H1 (cell line): ENCODE measurements around the gene MOB2. TPM values are rescaled to one million over a fixed set of nuclear protein-coding genes. Genes with fewer than 3 reads are reported as not detected.

Experiments
- CTCF ChIA-PET: fragments of 300-600 bp; sonication (Branson Sonifier 250); formaldehyde crosslinking; loops from one replicate; lab custom pipeline; 2021; ENCODE audit not compliant: partially characterized antibody; lab: Charles Lee
- POLR2A ChIA-PET: fragments of 300-600 bp; sonication (Branson Sonifier 250); formaldehyde crosslinking; loops from one replicate; lab custom pipeline; 2021; ENCODE audit warnings: inconsistent platforms; ENCODE audit not compliant: partially characterized antibody; lab: Charles Lee
- DNase-seq, 2 experiments: peaks; one replicate each; pipeline versions ENCODE4 v3.0.0 to v3.0.0-alpha.2; 2010 to 2022; ENCODE audit warnings: low spot score in 2 of 2, low read depth in 1 of 2, mixed read lengths in 1 of 2
- FAIRE-seq: peaks from 2 replicates; lab custom pipeline; 2011; peaks lifted over from hg19 to GRCh38; lab: Jason Lieb, UNC
- H2AFZ ChIP-seq: 2 replicates; pipeline ENCODE4 v1.8.1; 2012; ENCODE audit warnings: low read length, inconsistent platforms
- H2AK5ac ChIP-seq: 2 replicates; pipeline ENCODE4 v1.6.1; 2013; ENCODE audit warnings: low read depth, low read length
- H2BK120ac ChIP-seq: replicated peaks from 2 replicates; pipeline ENCODE3; 2013; ENCODE audit warnings: low read depth, low read length, inconsistent platforms
- H2BK12ac ChIP-seq: 2 replicates; pipeline ENCODE4 v1.6.1; 2013; ENCODE audit warnings: low read depth, low read length
- H2BK15ac ChIP-seq: 2 replicates; pipeline ENCODE4 v1.6.1; 2013; ENCODE audit warnings: low read length
- H2BK20ac ChIP-seq: 2 replicates; pipeline ENCODE4 v1.6.1; 2013; ENCODE audit warnings: low read length
- H2BK5ac ChIP-seq: 2 replicates; pipeline ENCODE4 v1.6.1; 2013; ENCODE audit warnings: low read depth, low read length
- H3K14ac ChIP-seq: 2 replicates; pipeline ENCODE4 v1.6.1; 2013; ENCODE audit warnings: inconsistent platforms; ENCODE audit not compliant: insufficient read length
- H3K18ac ChIP-seq: 2 replicates; pipeline ENCODE4 v1.6.1; 2013; ENCODE audit warnings: low read length; ENCODE audit errors: extremely low read depth
- H3K23ac ChIP-seq: 2 replicates; pipeline ENCODE4 v1.6.1; 2013; ENCODE audit warnings: inconsistent platforms; ENCODE audit not compliant: insufficient read length
- H3K23me2 ChIP-seq: 2 replicates; pipeline ENCODE4 v1.6.1; 2013; ENCODE audit warnings: low read depth, low read length
- H3K27ac ChIP-seq: 2 replicates; pipeline ENCODE4 v1.6.1; 2011; ENCODE audit warnings: low read depth, low read length, inconsistent platforms
- H3K27me3 ChIP-seq, 4 experiments: replicated peaks in 1 of 4; 1 replicate in 1 of 4; 2 replicates in 3 of 4; pipeline versions ENCODE4 v1.6.1 to v1.8.1; 2011 to 2013; ENCODE audit warnings: low read length in 3 of 4, mild to moderate bottlenecking in 3 of 4, inconsistent platforms in 2 of 4, mixed read lengths in 2 of 4, moderate library complexity in 1 of 4; ENCODE audit not compliant: control insufficient read depth in 3 of 4, insufficient read depth in 3 of 4; ENCODE audit errors: extremely low read depth in 1 of 4
- H3K36me3 ChIP-seq, 4 experiments: 2 replicates each; pipeline versions ENCODE4 v1.6.1 to v1.8.1; 2011 to 2013; ENCODE audit warnings: mild to moderate bottlenecking in 4 of 4, low read length in 3 of 4, moderate library complexity in 2 of 4, control low read depth in 1 of 4, inconsistent platforms in 1 of 4; ENCODE audit not compliant: insufficient read depth in 4 of 4, control insufficient read depth in 2 of 4
- H3K4ac ChIP-seq: replicated peaks from 2 replicates; pipeline ENCODE3; 2013; ENCODE audit warnings: low read length, low read depth, mixed read lengths, inconsistent platforms; ENCODE audit not compliant: insufficient read length
- H3K4me1 ChIP-seq, 4 experiments: replicated peaks in 1 of 4; 1 replicate in 1 of 4; 2 replicates in 3 of 4; pipeline versions ENCODE4 v1.6.1 to v1.8.1; 2011 to 2013; ENCODE audit warnings: low read length in 3 of 4, inconsistent platforms in 2 of 4, mixed read lengths in 1 of 4; ENCODE audit not compliant: insufficient read depth in 4 of 4, control insufficient read depth in 3 of 4
- H3K4me2 ChIP-seq, 2 experiments: 2 replicates each; pipeline versions ENCODE4 v1.6.1 to v1.8.1; 2011 to 2013; ENCODE audit warnings: low read depth in 2 of 2, low read length in 2 of 2, control low read depth in 1 of 2, inconsistent platforms in 1 of 2, mild to moderate bottlenecking in 1 of 2; ENCODE audit not compliant: insufficient read depth in 1 of 2
- H3K4me3 ChIP-seq, 4 experiments: fragments of 200-600, 300-600 bp in 1 of 4; sonication (generic), shearing (Covaris generic), sonication (Bioruptor Twin) in 1 of 4; 2 replicates each; pipeline versions ENCODE4 v1.5.1 to v1.8.1; 2011 to 2016; ENCODE audit warnings: low read length in 4 of 4, low read depth in 3 of 4, control low read depth in 2 of 4, inconsistent platforms in 2 of 4, mild to moderate bottlenecking in 2 of 4, mixed read lengths in 1 of 4, moderate library complexity in 1 of 4; ENCODE audit not compliant: insufficient read depth in 2 of 4; ENCODE audit errors: extremely low read depth in 1 of 4
- H3K56ac ChIP-seq: replicated peaks from 2 replicates; pipeline ENCODE3; 2013; ENCODE audit warnings: low read depth, mild to moderate bottlenecking, mixed read lengths, low read length, inconsistent platforms; ENCODE audit not compliant: insufficient read length
- H3K79me1 ChIP-seq: 2 replicates; pipeline ENCODE4 v1.6.1; 2013; ENCODE audit warnings: low read depth, low read length, control low read depth
- H3K79me2 ChIP-seq, 2 experiments: 2 replicates each; pipeline versions ENCODE4 v1.6.1 to v1.8.1; 2012 to 2013; ENCODE audit warnings: low read length in 2 of 2, mild to moderate bottlenecking in 2 of 2, inconsistent platforms in 1 of 2; ENCODE audit not compliant: insufficient read depth in 2 of 2, control insufficient read depth in 1 of 2
- H3K9ac ChIP-seq, 4 experiments: replicated peaks in 1 of 4; 1 replicate in 1 of 4; 2 replicates in 3 of 4; pipeline versions ENCODE4 v1.6.1 to v1.8.1; 2011 to 2013; ENCODE audit warnings: low read depth in 3 of 4, low read length in 3 of 4, control low read depth in 2 of 4, mild to moderate bottlenecking in 2 of 4, moderate library complexity in 2 of 4, inconsistent platforms in 1 of 4; ENCODE audit errors: extremely low read depth in 1 of 4
- H3K9me3 ChIP-seq, 2 experiments: 2 replicates each; pipeline versions ENCODE4 v1.6.1 to v1.8.1; 2012 to 2013; ENCODE audit warnings: mild to moderate bottlenecking in 2 of 2, moderate library complexity in 2 of 2, control low read depth in 1 of 2, inconsistent platforms in 1 of 2, low read depth in 1 of 2, low read length in 1 of 2, mixed read lengths in 1 of 2; ENCODE audit not compliant: insufficient read depth in 2 of 2
- H4K20me1 ChIP-seq, 2 experiments: replicated peaks in 1 of 2; 2 replicates each; pipeline versions ENCODE3 to v1.8.1; 2011 to 2013; ENCODE audit warnings: inconsistent platforms in 2 of 2, low read length in 2 of 2, mild to moderate bottlenecking in 1 of 2; ENCODE audit not compliant: insufficient read depth in 2 of 2, control insufficient read depth in 1 of 2
- H4K5ac ChIP-seq: 2 replicates; pipeline ENCODE4 v1.6.1; 2013; ENCODE audit warnings: low read length, low read depth, mixed read lengths, inconsistent platforms; ENCODE audit not compliant: insufficient read length
- H4K8ac ChIP-seq: 2 replicates; pipeline ENCODE4 v1.8.0; 2013; ENCODE audit warnings: mild to moderate bottlenecking, moderate library complexity, low read length, inconsistent platforms; ENCODE audit not compliant: insufficient read depth; ENCODE audit errors: extremely low read depth
- H4K91ac ChIP-seq: replicated peaks from 2 replicates; pipeline ENCODE3; 2013; ENCODE audit warnings: low read length, mixed read lengths, inconsistent platforms; ENCODE audit not compliant: insufficient read length
- FOSL1 ChIP-seq: IDR thresholded peaks from 2 replicates; pipeline ENCODE4 v1.6.1; 2011; ENCODE audit warnings: mild to moderate bottlenecking, low read depth, low read length, moderate library complexity; ENCODE audit not compliant: insufficient read depth
- POU5F1 ChIP-seq: IDR thresholded peaks from 2 replicates; pipeline ENCODE4 v1.6.1; 2011; ENCODE audit warnings: low read depth, mild to moderate bottlenecking, low read length, moderate library complexity
- WGBS, 2 experiments: shearing (Covaris generic) in 1 of 2; methylation state at CpG; one replicate each; pipeline versions ENCODE4 v1.1.6 to v1.1.7; 2013 to 2015; ENCODE audit warnings: low lambda C conversion rate in 2 of 2, mixed read lengths in 2 of 2, inconsistent platforms in 1 of 2, low coverage in 1 of 2, missing lambda C conversion rate in 1 of 2; ENCODE audit not compliant: insufficient replicate concordance in 2 of 2, insufficient coverage in 1 of 2, insufficient read length in 1 of 2; ENCODE audit errors: extremely low coverage in 1 of 2, missing lambda C conversion rate in 1 of 2; 5-methylcytosine and 5-hydroxymethylcytosine counted together
- polyA plus RNA-seq, 7 experiments: library from polyadenylated mRNA; depleted of rRNA in 3 of 7; stranded (reverse) in 5 of 7; unstranded in 2 of 7; fragments of >200 nt in 5 of 7; fragments of 200-250 nt in 2 of 7; gene quantifications; 1 replicate in 5 of 7; 2 replicates in 1 of 7; 4 replicates in 1 of 7; pipeline versions ENCODE4 v1.2.1 to v1.2.3, GENCODE V29; 2011 to 2013; ENCODE audit warnings: missing spikeins in 2 of 7, mixed read lengths in 2 of 7
- total RNA-seq: library from RNA; stranded (reverse); fragmentation: NEBNext Ultra II Directional; extraction: Animal tissue kit (Norgen Biotek cat#: 25700); gene quantifications from 2 replicates; pipeline ENCODE4 v1.2.1, GENCODE V29; 2021

Gene MOB2
- total and polyA plus RNA-seq, 2 of the 8 experiments (the other 6 are each of a cell fraction or from before 2014, with no cell fraction given), result 18.6 to 28.2 TPM

DNA sequence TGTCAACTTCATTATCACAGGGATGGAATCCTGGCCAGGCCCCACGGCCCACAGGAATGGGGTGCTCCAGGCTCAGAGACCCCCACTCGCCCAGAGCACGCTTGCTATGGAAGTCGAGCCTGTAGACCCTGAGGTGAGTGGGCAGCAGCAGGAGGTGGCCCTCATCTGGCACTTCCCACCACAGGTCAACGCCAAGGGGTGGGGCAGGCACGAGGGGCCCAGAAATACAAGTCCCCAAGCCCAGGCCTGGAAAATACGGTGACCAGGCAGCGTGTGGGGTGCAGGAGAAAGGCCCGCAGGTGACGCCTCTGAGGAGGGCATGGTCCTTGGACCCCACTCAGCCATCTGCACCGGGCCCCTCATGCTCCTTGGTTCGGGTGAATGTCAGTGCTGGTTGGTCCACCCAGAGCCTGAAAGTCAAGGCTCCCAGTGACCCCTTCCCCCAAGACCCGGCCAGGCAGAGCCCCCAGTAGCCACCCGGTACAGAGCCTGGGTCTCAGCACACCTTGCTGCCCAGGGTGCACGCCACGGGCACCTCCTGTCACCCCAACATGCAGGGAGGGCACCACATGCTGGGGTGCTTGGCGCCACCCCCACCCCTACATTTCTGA lies 2.4 kb downstream of the MOB2 start:
- no peak overlapping the region for H3K14ac ChIP-seq
- H4K91ac ChIP-seq, result no peak overlapping the region
- no peak overlapping the region for H2BK5ac ChIP-seq
- H2BK120ac ChIP-seq, result no peak overlapping the region
- DNase-seq, result no peak
- no peaks in the 10 kb centered on the region for H3K27me3 ChIP-seq
- H4K20me1 ChIP-seq, result peaks cover 0 to 20% of the 10 kb centered on the region in 2 experiments
- no peaks in the 10 kb centered on the region; a peak in 1 of 4 replicates for H3K79me2 ChIP-seq
- H2BK12ac ChIP-seq, result no peak overlapping the region
- WGBS, 2 experiments, result 93% methylated on average over 17 of the region's 17 CpGs; no CpG with 5 or more reads in 1 of the 2 experiments
- H4K8ac ChIP-seq, result no peak overlapping the region
- no peaks in the 10 kb centered on the region; a peak in 1 of 8 replicates for H3K36me3 ChIP-seq
- no peak overlapping the region for H3K23ac ChIP-seq
- no peak overlapping the region for H3K4me3 ChIP-seq
- no peaks in the 10 kb centered on the region for H3K23me2 ChIP-seq
- H3K4me2 ChIP-seq, result no peak overlapping the region
- no peak for FAIRE-seq
- no peak overlapping the region for H2BK15ac ChIP-seq
- ChIA-PET POLR2A (no interaction called here), CTCF (interaction anchor here (0.6 to 2.3 kb wide), 9 partner anchors 11 to 505 kb away, joined by 3 to 12 read pairs (median 3); no protein-coding TSS in a partner anchor)
- H3K4ac ChIP-seq, result no peak overlapping the region
- H3K18ac ChIP-seq, result no peak overlapping the region
- H2BK20ac ChIP-seq, result no peak overlapping the region
- peaks cover 6% of the 10 kb centered on the region for H3K79me1 ChIP-seq
- H3K4me1 ChIP-seq, result peaks cover 0 to 5% (median under 1%) of the 10 kb centered on the region in 4 experiments; a peak in 2 of 7 replicates
- no peak overlapping the region for H3K9ac ChIP-seq
- H4K5ac ChIP-seq, result no peak overlapping the region
- no peaks in the 10 kb centered on the region for H3K9me3 ChIP-seq
- H2AFZ ChIP-seq, result no peak overlapping the region
- no peak overlapping the region for H3K56ac ChIP-seq
- H2AK5ac ChIP-seq, result no peak overlapping the region
- H3K27ac ChIP-seq, result no peak overlapping the region
- TF ChIP-seq FOSL1 (no peak), POU5F1 (no peak)
